Measurements from ENCODE around the gene CYP2D6.
A peak's percentile ranks its signal among the peaks of the same experiment; 100 is the strongest.
"Not testable (repeated sequence)": the region's sequence is repeated elsewhere in the genome, so short reads cannot be mapped to it uniquely, and the experiment has no call there.

The CYP2D6 gene

DNA sequence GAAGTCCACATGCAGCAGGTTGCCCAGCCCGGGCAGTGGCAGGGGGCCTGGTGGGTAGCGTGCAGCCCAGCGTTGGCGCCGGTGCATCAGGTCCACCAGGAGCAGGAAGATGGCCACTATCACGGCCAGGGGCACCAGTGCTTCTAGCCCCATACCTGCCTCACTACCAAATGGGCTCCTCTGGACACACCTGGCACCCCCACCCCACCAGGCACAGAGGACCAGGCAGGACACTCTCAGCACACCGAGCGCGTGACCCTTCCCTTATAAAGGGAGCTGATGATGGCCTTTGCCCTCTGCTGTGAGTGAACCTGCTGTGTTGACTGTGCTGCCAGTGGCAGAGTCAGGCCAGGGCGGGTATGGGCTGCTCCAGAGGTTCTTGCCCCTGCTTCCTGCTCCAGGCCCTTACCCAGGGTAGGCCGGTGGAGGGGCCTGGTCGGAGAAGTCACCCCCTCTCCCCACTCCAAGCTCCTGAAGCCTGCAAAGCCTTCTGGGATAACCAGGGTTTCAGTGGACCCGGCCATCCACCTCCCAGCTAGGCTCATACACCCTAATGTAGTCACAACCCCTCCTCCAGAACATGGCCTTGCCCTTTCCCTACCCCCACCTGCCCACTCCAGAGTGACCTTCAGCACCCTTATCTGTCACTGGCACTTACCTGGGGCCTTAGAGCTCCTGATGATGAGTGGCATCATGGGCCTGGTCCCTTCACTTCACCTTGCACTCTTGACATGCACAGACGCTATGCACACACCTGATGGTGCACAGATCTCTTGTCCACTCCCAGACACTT lies at the start of gene CYP2D6:
TSS of gene CYP2D6 (minus strand) at position 172 of the 793 bp plus-strand sequence. CDS start at position 153, 19 bp downstream.
- not testable (repeated sequence) for DNase-seq

DNA sequence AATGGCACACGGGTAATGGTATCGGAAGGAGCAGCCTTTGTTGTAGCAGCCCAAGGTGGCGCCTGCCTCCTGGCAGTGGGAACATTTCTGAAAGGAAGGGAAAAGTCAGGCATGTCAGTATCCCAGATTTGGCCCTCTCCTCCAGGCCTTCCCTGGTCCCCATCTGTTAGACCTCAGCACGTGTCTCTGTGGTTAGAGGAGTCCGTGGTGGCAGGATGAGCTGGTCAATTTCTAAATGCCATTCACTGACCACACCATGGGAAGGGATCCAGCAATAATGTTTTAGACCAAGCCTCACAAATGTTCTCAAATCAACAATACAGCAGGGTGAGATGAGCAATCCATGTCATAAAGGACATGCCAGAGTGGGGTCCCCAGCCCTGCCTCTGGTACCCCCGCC lies 49.0 kb upstream of the CYP2D6 start:
- no peak for DNase-seq

DNA sequence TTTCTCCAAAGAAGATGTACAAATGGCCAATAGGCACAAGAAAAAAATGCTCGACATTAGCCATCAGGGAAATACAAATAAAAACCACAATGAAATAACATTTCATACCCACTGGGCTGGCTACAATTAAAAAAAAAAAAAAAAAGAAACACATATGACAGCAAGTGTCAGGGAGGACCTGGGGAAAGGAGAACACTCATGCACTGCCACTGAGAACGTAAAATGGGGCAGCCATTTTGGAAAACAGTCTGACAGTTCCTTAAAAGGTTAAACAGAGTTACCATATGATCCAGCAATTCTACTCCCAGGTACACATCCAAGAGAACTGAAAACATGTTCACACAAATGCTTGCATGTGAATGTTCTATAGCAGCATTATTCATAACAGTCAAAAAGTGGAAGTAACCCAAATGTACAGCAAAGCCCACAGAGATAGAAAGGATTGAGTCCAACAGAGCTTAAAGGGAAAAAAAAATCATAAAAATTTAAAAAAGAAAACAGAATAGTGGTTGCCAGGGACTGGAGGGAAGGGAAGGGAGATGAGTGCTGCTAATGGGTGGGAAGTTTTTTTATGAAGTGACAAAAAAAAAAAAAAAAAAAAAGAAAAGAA lies 48.4 kb upstream of the CYP2D6 start:
- no peak for DNase-seq

DNA sequence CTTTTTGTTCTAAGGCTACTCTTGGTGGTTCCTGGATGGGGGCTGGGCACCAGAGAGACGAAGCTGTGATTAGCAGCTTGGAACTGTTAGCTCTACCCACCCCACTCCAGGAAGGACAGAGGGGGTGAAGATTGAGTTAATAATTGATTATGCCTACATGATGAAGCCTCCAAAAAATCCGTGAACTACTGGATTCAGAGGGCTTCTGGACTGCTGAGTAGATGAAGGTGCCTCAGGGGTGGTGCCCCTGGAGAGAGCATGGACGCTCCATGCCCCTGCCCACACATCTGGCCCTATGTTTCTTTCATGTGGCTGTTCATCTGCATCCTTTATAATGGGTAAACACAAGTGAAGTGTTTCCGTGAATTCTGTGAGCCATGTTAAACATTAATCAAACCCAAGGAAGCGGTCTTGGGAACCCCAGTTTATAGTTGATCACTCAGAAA lies 47.3 kb upstream of the CYP2D6 start:
- DNase-seq, result no peak

DNA sequence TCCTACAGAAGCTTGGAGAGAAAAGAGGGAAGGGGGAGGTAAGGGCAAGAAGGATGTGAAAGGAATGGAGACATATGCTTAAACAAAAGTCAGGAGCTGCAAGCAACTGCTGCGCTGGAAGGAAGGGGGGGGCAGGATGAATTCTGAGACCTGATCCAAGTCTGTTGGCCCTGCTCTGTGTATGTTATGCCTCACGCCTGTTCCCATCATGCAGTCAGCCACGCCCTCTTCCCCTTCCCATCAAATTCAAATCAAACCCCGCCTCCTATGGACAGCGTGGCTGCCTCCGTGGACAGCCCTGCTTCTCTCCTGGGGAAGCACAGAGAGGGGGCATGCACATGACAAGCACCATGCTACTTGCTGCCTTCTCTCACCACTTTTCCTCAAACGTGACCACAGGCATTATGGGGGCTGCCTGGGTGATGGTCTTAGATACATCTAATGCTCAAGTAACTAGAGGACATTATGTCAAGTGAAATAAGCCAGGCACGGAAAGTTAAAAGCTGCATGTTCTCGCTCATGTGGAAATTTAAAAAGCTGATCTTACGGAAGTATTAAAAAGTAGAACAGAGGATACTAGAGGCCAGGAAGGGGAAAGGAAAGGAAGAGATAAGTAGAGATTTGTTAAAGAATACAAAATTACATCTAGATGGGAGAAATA lies 45.8 kb upstream of the CYP2D6 start:
- DNase-seq, result no peak

DNA sequence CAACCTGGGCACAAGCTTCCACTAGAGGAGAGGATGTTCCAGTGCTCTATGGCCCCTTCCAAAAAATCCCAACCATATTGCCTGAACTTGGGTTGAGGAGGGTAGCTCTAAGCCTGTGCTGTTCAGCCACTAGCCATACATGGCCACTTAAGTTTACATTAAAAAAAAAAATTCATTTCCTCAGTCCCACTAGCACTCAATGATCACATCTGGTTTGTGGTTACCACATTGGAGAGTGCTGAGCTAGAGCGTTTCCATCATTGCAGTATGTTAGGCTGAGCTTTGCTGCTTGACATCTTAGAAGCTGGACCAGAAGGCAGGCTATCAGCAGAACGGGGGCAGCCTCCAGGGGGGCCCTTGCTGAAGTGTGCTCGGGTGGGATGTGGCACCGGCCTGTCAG lies 43.5 kb upstream of the CYP2D6 start:
- peak; percentile 48 for DNase-seq

DNA sequence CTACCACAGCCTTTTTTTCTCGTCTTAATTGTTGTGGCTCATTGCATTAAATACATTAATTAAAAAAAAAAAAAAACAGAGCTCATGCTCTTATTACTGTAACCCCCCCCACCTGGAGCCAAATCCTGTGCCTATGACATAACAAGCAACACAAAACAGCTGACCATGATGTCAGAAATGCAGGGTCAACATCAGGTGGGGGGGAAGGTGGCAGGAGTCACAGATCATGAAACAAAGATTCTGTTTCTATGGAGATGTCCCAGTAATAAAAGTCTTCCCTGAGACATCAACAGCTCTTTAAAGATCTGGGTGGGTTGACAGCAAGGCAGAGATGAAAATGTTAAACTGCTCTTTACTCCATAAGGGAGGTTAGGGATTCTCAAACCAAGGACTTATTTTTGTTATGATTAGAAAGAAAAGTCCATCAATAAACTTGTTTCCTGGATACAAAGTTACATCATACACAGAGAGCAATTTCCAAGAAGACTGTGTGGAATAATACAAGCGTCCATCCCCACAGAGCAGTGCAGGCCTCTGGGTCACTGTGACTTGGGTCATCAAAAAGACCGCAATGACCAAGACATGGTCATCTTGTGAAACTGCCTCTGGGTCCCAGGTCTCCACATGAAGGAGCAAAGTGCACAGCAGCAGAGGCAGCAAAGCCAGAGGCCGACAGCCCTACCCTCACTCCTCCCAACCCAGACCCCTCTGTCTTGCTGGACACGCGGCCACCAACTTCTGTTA lies 42.7 kb upstream of the CYP2D6 start:
- no peak for DNase-seq

DNA sequence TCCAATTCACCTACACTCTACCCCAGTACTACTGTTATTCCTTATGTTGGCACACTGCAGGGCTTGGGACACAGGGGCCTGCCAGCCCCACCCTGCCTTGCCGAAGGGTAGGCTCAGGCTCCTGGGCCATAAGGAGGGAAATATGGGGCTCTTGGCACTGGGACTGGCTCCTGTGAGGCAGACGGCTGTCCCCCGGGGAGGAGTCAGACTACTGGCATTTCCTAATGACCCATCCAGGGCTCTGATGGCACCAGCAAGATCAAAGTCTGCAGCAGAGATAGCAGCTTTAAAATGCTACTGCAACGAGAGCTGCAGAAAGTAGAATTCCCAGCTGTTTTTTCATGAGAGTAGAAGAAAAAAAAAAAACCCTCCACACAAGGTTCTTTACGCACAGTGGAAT lies 42.2 kb upstream of the CYP2D6 start:
- no peak for DNase-seq

DNA sequence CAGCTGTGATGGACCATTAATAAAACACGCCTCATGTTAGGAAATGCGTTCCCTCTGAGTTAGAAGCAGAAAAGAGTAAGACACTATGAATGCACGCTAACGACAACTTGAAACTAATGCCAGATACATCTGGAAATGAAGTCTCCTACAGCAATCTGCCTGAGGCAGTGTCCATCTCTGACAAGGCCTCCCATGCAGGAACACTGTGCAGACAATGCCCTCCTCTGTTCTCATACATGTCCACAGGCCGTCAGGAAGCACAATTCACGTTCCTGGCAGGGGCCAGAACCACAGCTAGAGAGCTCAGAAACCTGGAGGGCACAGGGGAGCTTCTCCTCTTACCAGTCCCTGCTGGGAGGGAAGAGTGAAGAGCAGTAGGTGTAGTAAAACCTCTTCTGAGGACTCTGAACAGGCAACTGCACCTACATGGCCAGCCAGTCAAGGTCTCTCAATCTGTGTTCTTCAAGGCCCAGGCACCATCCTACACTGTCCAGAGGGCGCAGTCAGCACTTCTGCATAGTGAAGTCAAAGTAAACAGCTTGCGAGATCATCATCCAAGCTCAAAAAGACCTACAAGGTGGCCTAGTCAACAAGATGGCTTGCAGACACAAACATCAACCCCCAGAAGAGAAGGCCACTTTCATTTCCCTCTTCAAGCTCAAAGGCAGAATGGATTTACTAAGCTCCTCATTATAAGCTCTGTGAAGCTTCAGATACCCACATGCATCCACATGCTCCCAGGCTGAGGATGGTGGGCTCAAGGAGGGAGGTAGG lies 41.5 kb upstream of the CYP2D6 start:
- DNase-seq, result no peak

DNA sequence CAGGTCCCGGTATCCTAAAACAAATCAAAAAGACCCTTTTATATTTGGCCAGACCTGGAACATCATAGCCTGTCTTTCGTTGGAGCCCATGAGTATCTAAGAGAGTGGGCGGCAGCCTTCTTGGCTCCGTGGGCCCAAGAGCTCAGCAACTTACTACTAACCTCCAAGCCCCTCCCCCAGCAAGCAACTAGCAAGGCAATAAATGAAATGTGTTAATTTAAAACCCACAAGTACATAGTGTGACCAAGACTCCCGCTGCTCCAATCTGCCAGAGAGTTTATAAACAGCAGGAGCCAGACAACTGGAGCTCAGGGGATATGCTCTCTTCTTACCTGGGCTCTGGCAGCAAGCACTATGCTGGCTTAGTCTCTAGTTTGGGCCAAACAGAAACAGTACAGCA lies 40.8 kb upstream of the CYP2D6 start:
- DNase-seq, result no peak

DNA sequence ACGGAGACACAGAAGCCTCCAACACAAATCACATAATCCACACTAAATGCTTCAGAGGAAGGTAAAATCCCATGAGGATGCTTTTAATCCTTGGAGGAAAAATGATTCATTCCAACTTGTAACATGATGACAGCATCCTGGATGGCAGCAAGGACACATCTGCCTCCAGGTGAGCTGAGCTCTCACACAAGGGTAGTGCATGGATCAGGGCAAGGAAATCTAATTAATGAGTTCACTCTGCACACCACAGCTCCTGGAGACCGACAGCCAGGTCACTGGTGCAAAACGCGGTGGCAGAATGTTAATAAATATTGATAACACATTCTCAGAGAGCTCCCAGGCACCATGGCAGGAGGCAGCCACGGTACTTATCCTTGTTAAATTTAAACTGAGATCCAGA lies 40.3 kb upstream of the CYP2D6 start:
- DNase-seq, result no peak

DNA sequence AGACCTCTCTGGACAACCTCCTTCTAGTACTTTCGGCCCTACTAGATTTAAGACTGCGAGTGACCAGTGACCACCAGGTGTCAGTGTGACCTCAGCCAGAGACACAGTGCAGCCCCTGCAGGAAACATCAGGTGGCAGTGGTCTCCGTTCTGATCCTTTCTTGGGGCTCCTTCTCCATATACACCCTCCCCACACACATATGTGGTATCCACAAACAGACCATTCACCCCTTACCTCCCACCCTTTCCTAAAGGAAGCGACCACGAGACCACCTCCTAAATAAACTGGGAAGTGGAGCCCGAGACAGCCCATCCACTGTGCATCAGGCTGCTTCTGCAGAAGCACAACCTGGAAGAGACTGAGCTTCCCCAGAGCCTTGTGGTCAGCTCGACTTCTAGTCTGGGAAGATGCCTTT lies 38.5 kb upstream of the CYP2D6 start:
- DNase-seq, result peak; percentile 78

DNA sequence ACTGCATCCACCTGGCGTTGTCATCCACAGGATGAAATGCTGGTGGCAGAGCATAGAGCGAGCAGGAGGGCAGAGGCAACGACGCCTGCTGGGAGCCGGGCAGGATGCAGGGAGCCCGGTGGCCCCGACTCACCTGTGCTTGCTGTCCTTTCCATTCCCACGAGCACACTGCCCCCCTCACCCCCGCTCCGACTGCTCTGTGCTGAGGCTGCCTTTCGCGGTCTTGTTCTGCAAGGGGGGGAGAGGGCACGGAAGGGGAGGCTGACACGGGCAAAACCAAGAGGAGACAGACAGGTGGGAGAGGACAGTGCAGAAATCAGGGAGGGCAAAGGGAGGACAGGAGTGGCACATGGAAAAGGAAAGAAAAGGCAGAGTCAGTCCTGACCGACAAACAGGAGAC lies 37.9 kb upstream of the CYP2D6 start:
- no peak for DNase-seq

DNA sequence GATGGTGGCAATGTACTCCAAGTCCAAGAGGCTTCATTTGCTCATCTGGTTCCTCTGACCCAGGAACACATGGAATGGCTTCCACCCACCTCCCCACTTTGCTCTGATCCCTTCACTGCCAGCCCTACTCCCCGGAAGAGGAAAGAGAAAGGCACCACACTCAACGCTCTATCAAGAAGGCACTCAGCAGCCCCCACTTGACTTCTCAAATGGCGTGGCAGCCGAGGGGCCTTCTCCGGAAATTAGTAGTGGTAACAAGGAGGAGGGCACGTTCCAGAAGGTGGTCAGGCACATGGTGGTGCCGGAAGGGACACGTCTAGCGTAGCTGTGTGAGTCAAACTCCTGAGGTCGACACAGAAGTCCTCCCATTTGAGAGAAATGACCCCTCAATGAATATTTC lies 36.5 kb upstream of the CYP2D6 start:
- no peak for DNase-seq

DNA sequence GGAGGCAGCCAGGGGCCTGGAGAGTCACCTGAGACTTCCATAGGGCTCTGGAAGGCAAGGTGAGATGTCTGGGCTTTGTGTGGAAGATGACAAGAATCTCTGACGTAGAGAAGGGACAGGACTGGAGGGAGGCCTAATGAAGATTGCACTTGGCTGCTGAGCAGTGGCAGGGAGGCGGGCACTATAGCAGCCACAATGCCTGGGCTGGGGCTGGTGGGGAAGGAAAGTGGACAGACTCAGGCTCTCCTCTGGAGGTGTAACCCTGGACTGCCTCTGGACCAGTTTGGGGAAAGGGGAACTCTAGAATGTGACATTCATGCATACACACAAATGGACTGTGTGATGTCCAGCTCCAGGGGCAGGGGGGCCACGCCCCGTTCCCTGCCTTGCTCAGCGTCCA lies 34.3 kb upstream of the CYP2D6 start:
- DNase-seq, result no peak

DNA sequence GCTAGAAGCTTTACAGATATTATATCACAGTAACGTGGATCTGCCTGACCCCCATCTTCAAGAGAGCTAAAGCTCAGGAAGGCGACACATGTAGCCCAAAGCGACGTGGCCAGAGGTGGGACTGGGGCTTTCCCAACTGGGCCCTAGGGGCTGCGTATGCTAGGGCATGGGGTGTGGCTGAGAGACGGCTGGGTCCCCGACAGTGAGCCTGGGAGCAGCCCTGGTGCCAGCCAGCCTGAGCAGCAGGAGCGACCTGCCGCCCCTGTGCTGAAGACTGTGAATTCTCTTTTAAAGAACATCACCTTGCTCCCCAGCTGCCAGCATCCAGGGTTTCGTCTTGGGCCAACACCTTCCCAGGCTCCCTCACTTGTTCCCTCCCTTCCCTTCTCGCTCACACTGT lies 32.9 kb upstream of the CYP2D6 start:
- no peak for DNase-seq

DNA sequence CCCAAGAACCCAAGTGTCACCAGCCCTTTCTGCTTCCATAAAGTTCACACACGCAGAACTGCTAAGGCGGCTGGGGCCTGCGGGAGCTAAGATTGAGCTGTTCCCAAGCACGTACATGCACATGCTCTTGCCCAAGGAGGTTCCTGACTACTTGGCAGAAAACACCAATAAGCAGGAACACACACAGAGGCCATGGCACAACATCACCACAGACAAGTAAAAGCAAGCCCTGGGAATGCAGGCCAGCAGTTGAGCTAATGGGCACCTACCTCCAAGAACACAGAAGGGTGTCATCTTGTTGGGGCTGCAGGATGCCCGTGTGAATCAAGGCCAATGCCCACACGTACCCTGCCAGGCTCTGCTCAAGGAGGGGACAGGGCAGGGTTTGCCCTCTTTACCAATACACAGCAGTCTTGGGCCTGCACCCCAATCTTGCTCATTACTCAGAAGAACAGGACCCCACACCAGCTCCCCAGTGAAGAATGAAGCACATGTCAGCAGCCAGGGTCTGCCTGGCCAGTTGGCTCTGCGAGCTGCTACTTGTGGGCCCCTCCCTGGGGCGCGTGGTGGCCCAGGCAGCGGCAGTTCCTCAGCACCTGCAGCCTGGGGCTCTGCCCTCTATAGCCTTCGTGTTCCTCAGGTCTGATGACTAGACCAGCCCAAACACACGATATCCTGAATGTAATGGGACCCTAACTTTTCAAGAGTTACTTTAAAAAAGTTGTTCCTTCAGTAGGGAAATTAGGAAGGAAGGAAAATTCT lies 32.3 kb upstream of the CYP2D6 start:
- DNase-seq, result no peak

DNA sequence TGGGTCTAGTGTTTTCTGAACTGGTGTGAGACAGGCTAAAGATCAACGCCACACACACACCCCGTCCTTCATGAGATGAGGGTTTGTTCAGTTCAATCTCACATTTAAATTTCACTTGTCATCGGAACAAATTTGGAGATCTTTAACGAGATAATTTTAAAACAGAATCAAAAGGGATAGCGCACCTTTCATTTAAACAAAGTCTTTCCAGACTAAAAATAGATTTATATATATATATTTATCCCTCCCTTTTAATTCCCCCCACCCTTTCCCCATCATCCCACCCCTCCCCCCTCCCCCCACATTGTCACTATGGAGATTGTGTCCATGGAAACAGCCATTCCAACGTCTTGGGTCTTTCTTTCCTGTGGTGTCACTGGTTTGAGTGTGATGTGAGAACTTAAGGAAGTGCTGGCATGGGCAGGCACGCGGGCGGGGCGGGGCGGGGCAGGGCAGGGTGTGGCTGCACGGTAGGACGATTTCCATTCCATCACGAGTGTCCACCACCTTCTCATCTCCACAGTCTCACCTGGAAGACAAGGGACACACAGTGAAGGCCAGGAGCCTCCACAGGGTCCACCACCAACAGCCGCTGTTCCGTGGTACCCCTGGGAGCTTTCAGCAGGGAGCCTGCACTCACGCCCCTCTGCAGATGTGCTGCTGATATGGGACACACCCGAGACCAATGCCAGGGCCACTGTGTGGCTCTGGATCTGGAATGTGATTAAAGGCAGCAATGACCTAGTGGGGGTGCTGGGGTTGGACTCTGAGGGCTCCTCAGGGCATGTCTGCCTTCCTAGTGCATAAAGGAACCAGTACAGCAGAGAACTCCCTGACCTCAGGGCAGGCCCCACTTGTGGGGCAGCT lies 30.5 kb upstream of the CYP2D6 start:
- DNase-seq, result no peak

DNA sequence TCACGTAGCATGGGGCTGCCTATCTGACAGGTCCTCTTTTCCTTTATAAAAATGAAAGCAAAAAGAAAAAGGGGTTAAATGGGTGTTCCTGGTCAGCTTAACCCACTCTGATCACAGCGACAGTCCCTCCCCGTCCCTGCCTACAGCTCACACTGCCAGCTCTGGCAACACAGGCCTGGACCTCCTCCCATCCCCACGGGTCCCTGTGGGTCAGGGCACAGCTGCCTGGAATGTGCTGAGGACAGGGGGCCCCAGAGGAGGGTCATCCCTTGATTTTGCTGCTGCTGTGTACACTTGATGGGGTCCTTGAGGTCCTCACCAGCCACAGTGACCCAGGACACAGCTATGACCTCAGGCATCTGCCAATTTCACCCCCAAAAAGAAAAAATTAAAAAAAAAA lies 29.6 kb upstream of the CYP2D6 start:
- DNase-seq, result no peak

DNA sequence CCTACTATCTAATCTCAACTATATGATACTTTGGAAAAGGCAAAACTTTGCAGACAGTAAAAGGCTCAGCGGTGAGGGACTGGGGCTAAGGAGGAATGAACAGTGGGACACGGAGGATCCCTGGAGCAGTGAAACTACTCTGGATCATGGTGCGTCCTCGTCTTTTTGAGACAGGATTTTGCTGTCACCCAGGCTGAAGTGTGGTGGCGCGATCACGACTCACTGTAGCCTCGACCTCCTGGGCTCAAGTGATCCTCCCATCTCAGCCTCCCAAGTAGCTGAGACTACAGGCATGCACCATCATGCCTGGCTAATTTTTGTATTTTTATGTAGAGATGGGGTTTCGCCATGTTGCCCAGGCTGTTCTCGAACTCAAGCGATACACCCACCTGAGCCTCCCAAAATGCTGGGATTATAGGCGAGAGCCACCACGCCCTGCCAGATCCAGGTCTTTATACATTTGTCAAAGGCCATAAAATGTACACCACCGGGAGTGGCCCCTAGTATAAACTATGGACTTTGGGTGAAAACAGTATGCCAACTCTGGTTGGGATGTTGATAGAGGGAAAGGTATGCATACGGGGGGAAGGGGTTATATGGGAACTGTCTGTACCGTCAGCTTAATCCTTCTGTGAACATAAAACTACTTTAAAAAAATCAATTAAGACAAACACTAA lies 28.0 kb upstream of the CYP2D6 start:
- DNase-seq, result no peak
